Caco-2 (cell line): ENCODE measurements around the gene PARP8. TPM values are rescaled to one million over a fixed set of nuclear protein-coding genes. Genes with fewer than 3 reads are reported as not detected.

Experiments used
- BruUV-seq: library from RNA; stranded (reverse); fragments of 400-500 nt; replicated peaks from 2 replicates; lab custom pipeline; 2021; lab: Mats Ljungman, UMichigan
- CTCF ChIA-PET: fragments of 300-600 bp; sonication (Branson Sonifier 250); formaldehyde crosslinking; loops from one replicate; lab custom pipeline; 2022; ENCODE audit warnings: antibody characterized with exemption; lab: Charles Lee
- POLR2A ChIA-PET: fragments of 300-600 bp; sonication (Branson Sonifier 250); formaldehyde crosslinking; loops from one replicate; lab custom pipeline; 2022; ENCODE audit warnings: antibody characterized with exemption; lab: Charles Lee
- DNase-seq, 2 experiments: peaks; one replicate each; pipeline versions ENCODE4 v3.0.0 to v3.0.0-alpha.2; 2020 to 2022
- H3K27me3 ChIP-seq: replicated peaks from 2 replicates; pipeline ENCODE4 v1.6.0; 2011; ENCODE audit warnings: low read length; ENCODE audit not compliant: control insufficient read depth, insufficient read depth
- H3K36me3 ChIP-seq: 2 replicates; pipeline ENCODE4 v1.5.1; 2011; ENCODE audit warnings: low read length; ENCODE audit not compliant: control insufficient read depth, insufficient read depth
- H3K4me1 ChIP-seq: fragments of 250-450 bp; sonication (Bioruptor Pico); 2 replicates; pipeline ENCODE4 v1.5.1; 2020; ENCODE audit warnings: mild to moderate bottlenecking
- H3K4me3 ChIP-seq: 2 replicates; pipeline ENCODE4 v1.5.1; 2011; ENCODE audit warnings: low read depth, mild to moderate bottlenecking, control low read depth, low read length
- H3K9me3 ChIP-seq: fragments of 250-450 bp; sonication (Bioruptor Pico); 2 replicates; pipeline ENCODE4 v1.5.1; 2020; ENCODE audit warnings: mild to moderate bottlenecking, moderate library complexity
- H3K27ac Mint-ChIP-seq: one replicate; pipeline ENCODE4 v1.8.0; 2022; ENCODE audit warnings: mixed read lengths; ENCODE audit not compliant: unreplicated experiment
- H3K27me3 Mint-ChIP-seq: one replicate; pipeline ENCODE4 v1.8.0; 2022; ENCODE audit warnings: mixed read lengths; ENCODE audit not compliant: insufficient read depth, unreplicated experiment
- H3K36me3 Mint-ChIP-seq: one replicate; pipeline ENCODE4 v1.8.0; 2022; ENCODE audit warnings: mild to moderate bottlenecking, mixed read lengths; ENCODE audit not compliant: insufficient read depth, unreplicated experiment
- H3K4me1 Mint-ChIP-seq: one replicate; pipeline ENCODE4 v1.8.0; 2022; ENCODE audit warnings: low read depth, mixed read lengths; ENCODE audit not compliant: unreplicated experiment
- H3K4me3 Mint-ChIP-seq: one replicate; pipeline ENCODE4 v1.8.0; 2022; ENCODE audit warnings: mild to moderate bottlenecking, moderate library complexity, mixed read lengths; ENCODE audit not compliant: unreplicated experiment
- H3K9me3 Mint-ChIP-seq: one replicate; pipeline ENCODE4 v1.8.0; 2022; ENCODE audit warnings: mixed read lengths; ENCODE audit not compliant: unreplicated experiment
- CTCF ChIP-seq, 2 experiments: fragments of 200-600 bp in 1 of 2; IDR thresholded peaks; 1 replicate in 1 of 2; 2 replicates in 1 of 2; pipeline versions ENCODE4 v1.5.1 to v1.8.0; 2011 to 2022; ENCODE audit warnings: antibody characterized with exemption in 1 of 2, control low read depth in 1 of 2, inconsistent platforms in 1 of 2, low read depth in 1 of 2, low read length in 1 of 2, mild to moderate bottlenecking in 1 of 2, moderate library complexity in 1 of 2; ENCODE audit not compliant: insufficient read depth in 1 of 2, severe bottlenecking in 1 of 2, unreplicated experiment in 1 of 2
- intact Hi-C: fragments of 100-400 bp; cut with micrococcal nuclease; formaldehyde crosslinking; loops from one replicate; pipeline ENCODE4 v1.10.0; 2022; ENCODE audit not compliant: unreplicated experiment
- total RNA-seq: library from RNA; stranded (reverse); gene quantifications from 2 replicates; pipeline ENCODE4 v1.2.3, GENCODE V29; 2022

PARP8 gene
- total RNA-seq, 1 experiment from 2014 or later = 0.79 TPM

- intact Hi-C loops = no loop called here
- Histone ChIP-seq H3K36me3 (no peaks in the 10 kb centered on the region), H3K9me3 (no peaks in the 10 kb centered on the region), H3K27me3 (no peaks in the 10 kb centered on the region), H3K4me1 (no peaks in the 10 kb centered on the region), H3K4me3 (no peak overlapping the region)
- POLR2A ChIA-PET = no interaction called here
- Mint-ChIP-seq H3K4me1 (no peaks in the 10 kb centered on the region), H3K9me3 (no peaks in the 10 kb centered on the region), H3K27me3 (no peaks in the 10 kb centered on the region), H3K27ac (no peak overlapping the region), H3K36me3 (no peaks in the 10 kb centered on the region), H3K4me3 (no peak overlapping the region)
- DNase-seq = no peak
- CTCF ChIA-PET = no interaction called here
- no peak for TF ChIP-seq CTCF (IDR thresholded peaks at IDR 0.05; ENCODE audit: insufficient read depth in 1 of 2, low read depth in 1 of 2, low read length in 1 of 2, severe bottlenecking in 1 of 2, unreplicated experiment in 1 of 2)
- no TSS peak for BruUV-seq
Observed at GRCh38 chr5:50704730-50705129, 38.3 kb downstream of the PARP8 start.

- H3K27ac Mint-ChIP-seq = no peak overlapping the region
- POLR2A ChIA-PET = no interaction called here
Observed at GRCh38 chr5:50709471-50709870, 43.0 kb downstream of the PARP8 start.

GRCh38 chr5:50710838-50711237, 44.4 kb downstream of the PARP8 start:
- Histone ChIP-seq H3K27me3 (no peaks in the 10 kb centered on the region), H3K4me1 (no peaks in the 10 kb centered on the region), H3K36me3 (no peaks in the 10 kb centered on the region), H3K4me3 (no peak overlapping the region), H3K9me3 (no peaks in the 10 kb centered on the region)
- CTCF ChIA-PET = no interaction called here
- intact Hi-C loops = no loop called here
- H3K27ac Mint-ChIP-seq = no peak overlapping the region
- DNase-seq = no peak
- no peaks in the 10 kb centered on the region for H3K9me3 Mint-ChIP-seq
- no peaks in the 10 kb centered on the region for H3K4me1 Mint-ChIP-seq
- no peak for TF ChIP-seq CTCF (IDR thresholded peaks at IDR 0.05; ENCODE audit: insufficient read depth in 1 of 2, low read depth in 1 of 2, low read length in 1 of 2, severe bottlenecking in 1 of 2, unreplicated experiment in 1 of 2)
- no TSS peak for BruUV-seq
- H3K36me3 Mint-ChIP-seq = no peaks in the 10 kb centered on the region
- no peak overlapping the region for H3K4me3 Mint-ChIP-seq
- POLR2A ChIA-PET = no interaction called here
- H3K27me3 Mint-ChIP-seq = no peaks in the 10 kb centered on the region

More at GRCh38 chr5:50709471-50709870, 43.0 kb downstream of the PARP8 start:
- H3K9me3 Mint-ChIP-seq = no peaks in the 10 kb centered on the region
- CTCF ChIA-PET = no interaction called here
- Histone ChIP-seq H3K4me3 (no peak overlapping the region), H3K9me3 (no peaks in the 10 kb centered on the region), H3K4me1 (no peaks in the 10 kb centered on the region), H3K27me3 (no peaks in the 10 kb centered on the region), H3K36me3 (no peaks in the 10 kb centered on the region)
- no TSS peak for BruUV-seq
- intact Hi-C loops = no loop called here
- H3K4me3 Mint-ChIP-seq = no peak overlapping the region
- H3K36me3 Mint-ChIP-seq = no peaks in the 10 kb centered on the region
- H3K27me3 Mint-ChIP-seq = no peaks in the 10 kb centered on the region
- H3K4me1 Mint-ChIP-seq = no peaks in the 10 kb centered on the region
- no peak for TF ChIP-seq CTCF (IDR thresholded peaks at IDR 0.05; ENCODE audit: insufficient read depth in 1 of 2, low read depth in 1 of 2, low read length in 1 of 2, severe bottlenecking in 1 of 2, unreplicated experiment in 1 of 2)
- no peak for DNase-seq
